Activated CD4-positive, alpha-beta T cell treated with anti-CD3 and anti-CD28 coated beads for 1 hour (primary cell): ENCODE results near the gene FGD3.
A peak's percentile ranks its signal among the peaks of the same experiment; 100 is the strongest.

Source experiments
- DNase-seq: peaks from one replicate; pipeline ENCODE4 v3.0.0-alpha.2; 2020

The FGD3 gene

GRCh38 chr9:93058355-93059010 is 111.2 kb downstream of the FGD3 start, which contains the start of gene SUSD3:
TSS of gene SUSD3 (plus strand) at chr9:93058701. CDS start at chr9:93058743, 42 bp downstream.
- DNase-seq = peak; percentile 50

- DNase-seq = no peak
These were observed 111.8 kb downstream of the FGD3 start for GRCh38 chr9:93059011-93059714.

- DNase-seq = no peak
These were observed 112.6 kb downstream of the FGD3 start for GRCh38 chr9:93059715-93060578.

GRCh38 chr9:93060746-93061259 is 113.5 kb downstream of the FGD3 start:
- DNase-seq = no peak

- DNase-seq = no peak
These were observed 114.0 kb downstream of the FGD3 start for GRCh38 chr9:93061260-93061751.

GRCh38 chr9:93061791-93062763 is 114.8 kb downstream of the FGD3 start:
- no peak for DNase-seq

- peak; percentile 75 for DNase-seq
These were observed 117.2 kb downstream of the FGD3 start for GRCh38 chr9:93064392-93065134.

GRCh38 chr9:93065135-93065720 is 117.9 kb downstream of the FGD3 start:
- DNase-seq = no peak

GRCh38 chr9:93066978-93067603 is 119.8 kb downstream of the FGD3 start:
- DNase-seq = no peak

- DNase-seq = no peak
These were observed 121.6 kb downstream of the FGD3 start for GRCh38 chr9:93068956-93069355.

GRCh38 chr9:93071464-93071863 is 124.1 kb downstream of the FGD3 start:
- no peak for DNase-seq

- no peak for DNase-seq
These were observed 125.1 kb downstream of the FGD3 start for GRCh38 chr9:93072383-93072795.

- no peak for DNase-seq
These were observed 128.9 kb downstream of the FGD3 start for GRCh38 chr9:93076101-93076791.

- no peak for DNase-seq
These were observed 129.4 kb downstream of the FGD3 start for GRCh38 chr9:93076792-93077128.

- no peak for DNase-seq
These were observed 130.0 kb downstream of the FGD3 start for GRCh38 chr9:93077367-93077766.

- no peak for DNase-seq
These were observed 130.5 kb downstream of the FGD3 start for GRCh38 chr9:93077811-93078210.

- DNase-seq = peak; percentile 4
These were observed 132.0 kb downstream of the FGD3 start for GRCh38 chr9:93079371-93079770.

- DNase-seq = peak; percentile 4
These were observed 133.1 kb downstream of the FGD3 start for GRCh38 chr9:93080406-93080805.

GRCh38 chr9:93081081-93081529 is 133.8 kb downstream of the FGD3 start:
- DNase-seq = no peak

- DNase-seq = no peak
These were observed 134.6 kb downstream of the FGD3 start for GRCh38 chr9:93081931-93082330.
